Subcutaneous adipose tissue (tissue), 4 donors: ENCODE measurements around the gene FOXN3. TPM values are rescaled to one million over a fixed set of nuclear protein-coding genes. Genes with fewer than 3 reads are reported as not detected.

Experiments used
- CTCF ChIP-seq: fragments of 450-650 bp; IDR thresholded peaks from one replicate; pipeline ENCODE4 v1.5.1; 2016; ENCODE audit warnings: low read depth, mild to moderate bottlenecking, control low read depth, antibody characterized with exemption, moderate library complexity
- total RNA-seq, 4 donors: library from RNA; depleted of rRNA; stranded (reverse); fragments of >200 nt; gene quantifications; one replicate each; pipeline ENCODE4 v1.1.0, GENCODE V29; 2016

FOXN3 gene
- total RNA-seq, 4 donors from 2014 or later, result 153 to 173 (median 171) TPM

GRCh38 chr14:89407856-89408255, 9.2 kb downstream of the FOXN3 start:
- TF ChIP-seq CTCF, result no peak

- TF ChIP-seq CTCF, result no peak
Measured at GRCh38 chr14:89406941-89407340, 10.1 kb downstream of the FOXN3 start.

GRCh38 chr14:89406361-89406760, 10.7 kb downstream of the FOXN3 start:
- TF ChIP-seq CTCF, result no peak

- TF ChIP-seq CTCF, result no peak
Measured at GRCh38 chr14:89405712-89406111, 11.3 kb downstream of the FOXN3 start.

- TF ChIP-seq CTCF, result no peak
Measured at GRCh38 chr14:89402363-89402762, 14.7 kb downstream of the FOXN3 start.

GRCh38 chr14:89401761-89402160, 15.3 kb downstream of the FOXN3 start:
- no peak for TF ChIP-seq CTCF

- TF ChIP-seq CTCF, result no peak
Measured at GRCh38 chr14:89401241-89401640, 15.8 kb downstream of the FOXN3 start.

GRCh38 chr14:89400529-89400928, 16.5 kb downstream of the FOXN3 start:
- TF ChIP-seq CTCF, result no peak
